GM18505 (cell line): Measurements from ENCODE around the gene PPARG.
"Not testable (repeated sequence)": the region's sequence is repeated elsewhere in the genome, so short reads cannot be mapped to it uniquely, and the experiment has no call there.

Experiments
- ATAC-seq: cut with Tn5 transposase; IDR thresholded peaks from one replicate; pipeline ENCODE4 v1.9.1; 2021; ENCODE audit not compliant: unreplicated experiment
- POLR2A ChIP-seq: IDR thresholded peaks from 4 replicates; pipeline ENCODE4 v1.6.1; 2011; ENCODE audit warnings: borderline replicate concordance; ENCODE audit not compliant: insufficient read depth, insufficient read length; ENCODE audit errors: extremely low read depth

PPARG gene

DNA sequence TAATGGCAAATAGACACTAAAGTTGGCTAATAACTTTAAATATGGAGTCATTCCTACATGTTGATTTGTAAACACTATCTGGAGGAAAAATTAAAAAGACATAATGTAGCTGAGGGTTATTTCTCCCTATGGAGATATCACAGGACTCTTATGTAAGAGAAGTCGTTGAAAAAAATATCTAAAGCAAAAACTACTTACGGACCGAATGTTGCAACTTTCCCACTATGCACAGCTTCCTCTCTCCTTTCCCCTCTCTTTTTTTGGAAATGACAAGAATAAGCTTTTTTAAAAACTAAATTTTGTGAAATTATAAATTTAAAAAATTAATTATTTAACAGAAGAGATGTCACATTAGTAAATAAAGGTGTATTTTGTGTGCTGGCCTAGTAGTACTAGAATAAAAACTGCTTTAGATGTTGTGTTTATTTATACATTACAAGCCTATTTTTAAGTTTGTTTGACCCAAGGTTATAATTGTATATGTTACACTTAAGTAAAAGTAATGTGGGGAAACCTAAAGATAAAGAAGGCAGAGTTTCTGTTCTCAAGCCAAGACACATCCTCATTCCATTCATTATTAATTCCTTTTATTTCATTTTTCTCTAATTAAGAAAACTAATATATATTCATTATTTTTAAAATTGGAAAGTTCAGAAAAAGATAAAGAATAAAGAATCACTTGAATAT, 20.7 kb upstream of the PPARG start:
- TF ChIP-seq POLR2A: no peak
- no peak for ATAC-seq

DNA sequence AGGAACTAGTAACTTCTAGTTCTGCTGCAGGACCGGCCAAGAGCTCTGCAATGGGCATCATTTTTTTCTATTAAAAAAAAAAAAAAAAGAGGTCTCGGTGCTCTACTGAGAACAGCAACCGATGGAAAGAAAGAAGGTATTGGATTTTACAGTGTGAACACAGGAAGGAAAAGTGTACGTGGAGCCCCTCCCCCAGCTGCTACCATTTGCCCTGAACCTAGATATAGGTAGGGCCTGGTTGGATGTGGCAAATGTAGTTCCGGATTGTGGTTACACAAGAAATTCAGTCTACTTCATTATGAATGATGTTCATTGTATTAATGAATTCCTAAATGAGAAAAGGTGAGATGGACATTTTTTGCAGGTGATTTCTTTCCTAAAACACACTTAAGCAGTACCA, 17.9 kb upstream of the PPARG start:
- TF ChIP-seq POLR2A: no peak

DNA sequence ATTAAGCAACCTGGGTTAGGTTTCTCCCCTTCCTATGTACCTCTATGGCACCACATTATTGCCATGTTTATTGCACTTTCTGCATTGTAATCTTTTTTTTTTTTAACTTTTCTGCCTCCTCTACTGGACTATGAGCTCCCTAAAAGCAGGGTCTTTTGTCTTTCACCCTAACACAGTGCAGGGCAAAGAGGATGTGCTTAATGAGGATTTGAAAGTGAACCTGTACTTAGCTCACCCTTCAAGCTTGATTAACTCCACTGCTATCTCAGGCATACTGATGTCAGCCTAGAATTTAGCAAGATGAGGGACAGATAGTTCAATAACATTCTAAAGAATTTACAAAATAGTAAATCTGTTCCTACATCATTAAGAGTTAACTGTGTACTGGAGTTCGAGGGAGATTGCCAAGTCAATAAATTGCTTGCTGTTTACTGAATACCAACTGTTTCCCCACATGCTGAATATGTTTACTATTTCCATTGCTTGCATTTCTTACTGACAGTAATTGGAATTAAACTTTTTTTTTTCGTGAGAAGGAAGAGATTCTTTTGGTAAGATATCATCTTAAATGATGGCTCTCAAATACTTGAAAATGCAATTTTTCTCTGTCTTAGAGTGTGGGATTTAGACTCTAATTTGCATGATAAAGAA, 15.7 kb upstream of the PPARG start:
- TF ChIP-seq POLR2A: no peak
- peak; percentile 99 for ATAC-seq

More for the DNA sequence above, 17.9 kb upstream of the PPARG start:
- ATAC-seq: no peak

DNA sequence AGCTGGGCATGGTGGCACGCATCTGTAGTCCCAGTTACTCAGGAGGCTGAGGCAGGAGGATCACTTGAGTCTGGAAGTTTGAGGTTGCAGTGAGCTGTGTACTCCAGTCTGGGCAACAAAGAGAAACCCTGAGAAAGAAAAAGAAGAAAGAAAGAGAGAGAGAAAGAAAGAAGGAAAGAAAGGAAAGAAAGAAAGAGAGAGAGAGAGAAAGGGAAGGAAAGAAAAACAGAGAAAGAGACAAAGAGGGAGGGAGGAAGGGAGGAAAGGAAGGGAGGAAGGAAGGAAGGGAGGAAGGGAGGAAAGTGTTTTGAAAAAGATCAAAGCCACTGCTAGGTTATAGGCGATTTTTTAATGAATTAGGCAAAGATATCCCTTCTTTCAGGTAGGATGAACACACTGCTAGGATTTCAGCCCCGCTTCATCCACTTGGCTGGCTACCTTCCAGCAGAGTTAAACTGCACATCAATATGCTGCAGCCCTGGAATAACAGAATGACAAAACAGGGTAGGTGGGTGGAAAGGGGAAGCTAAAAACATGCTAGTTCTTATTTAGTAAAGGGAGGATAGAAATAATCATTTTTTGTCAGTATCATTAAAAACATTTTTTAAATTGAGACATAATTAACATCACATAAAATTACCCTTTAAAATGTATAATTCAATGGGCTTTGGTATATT, 12.8 kb upstream of the PPARG start:
- ATAC-seq: no peak
- TF ChIP-seq POLR2A: no peak

DNA sequence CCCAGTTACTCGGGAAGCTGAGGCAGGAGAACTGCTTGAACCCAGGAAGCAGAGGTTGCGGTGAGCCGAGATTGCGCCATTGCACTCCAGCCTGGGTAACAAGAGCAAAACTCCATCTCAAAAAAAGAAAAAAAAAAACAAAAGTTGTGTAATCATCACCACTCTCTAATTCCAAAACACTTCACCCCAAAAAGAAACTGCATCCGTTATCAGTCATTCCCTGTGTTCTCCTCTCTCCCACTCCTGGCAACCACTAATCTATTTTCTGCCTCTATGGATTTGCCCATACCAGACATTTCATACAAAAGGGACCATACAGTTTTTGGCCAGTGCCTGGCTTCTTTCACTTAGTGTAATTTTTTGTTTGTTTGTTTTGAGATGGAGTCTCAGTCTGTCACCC, 12.0 kb upstream of the PPARG start:
- ATAC-seq: not testable (repeated sequence)

DNA sequence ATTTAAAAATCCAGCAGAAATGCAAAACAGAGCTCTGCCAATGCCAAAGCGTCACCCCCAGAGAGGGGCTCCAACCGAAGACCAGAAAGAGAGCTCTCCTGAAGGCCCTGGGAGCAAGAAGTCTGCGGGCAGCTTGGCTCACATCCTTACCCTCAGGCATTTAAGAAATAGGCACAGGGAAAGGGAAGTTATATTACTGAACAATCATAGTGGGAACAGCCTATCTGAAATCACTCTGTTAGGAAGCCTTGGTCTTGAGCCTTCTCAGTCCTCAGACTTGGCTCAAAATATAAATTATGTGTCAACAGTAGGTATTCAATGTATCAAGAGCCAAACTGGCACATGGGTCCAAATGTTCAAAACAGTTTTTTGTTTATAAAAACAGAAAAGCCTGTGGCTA, 10.3 kb upstream of the PPARG start:
- ATAC-seq: no peak
- no peak for TF ChIP-seq POLR2A

DNA sequence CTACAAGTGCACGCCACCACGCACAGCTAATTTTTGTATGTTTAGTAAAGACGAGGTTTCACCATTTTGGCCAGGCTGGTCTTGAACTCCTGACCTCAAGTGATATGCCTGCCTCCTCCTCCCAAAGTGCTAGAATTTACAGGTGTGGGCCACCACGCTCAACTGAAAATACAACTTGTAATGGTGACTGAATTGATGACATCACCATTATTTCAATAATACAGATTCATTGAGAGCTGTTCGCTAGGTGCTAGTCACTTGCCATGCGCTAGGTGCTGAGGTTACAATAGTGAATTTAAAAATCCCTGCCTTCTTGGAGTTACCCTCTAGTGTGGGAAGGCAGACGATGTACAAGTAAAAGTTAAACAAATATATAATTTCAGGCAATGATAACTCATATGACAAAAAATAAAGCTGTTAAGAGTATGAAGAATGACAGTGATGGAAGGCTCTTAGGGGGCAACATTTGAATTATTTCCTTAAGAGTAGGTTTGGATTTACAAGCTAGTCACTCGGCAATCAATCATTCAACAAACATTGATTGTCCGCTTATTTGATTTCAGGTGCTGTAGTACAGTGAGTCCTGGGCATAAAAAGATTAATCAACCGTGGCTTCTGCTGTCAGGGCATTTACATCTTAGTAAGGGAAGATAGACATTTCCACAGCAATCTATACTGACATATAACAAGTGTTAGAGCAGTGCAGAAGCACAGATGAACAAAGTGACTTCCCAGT, 9.1 kb upstream of the PPARG start:
- ATAC-seq: no peak
- TF ChIP-seq POLR2A: no peak

DNA sequence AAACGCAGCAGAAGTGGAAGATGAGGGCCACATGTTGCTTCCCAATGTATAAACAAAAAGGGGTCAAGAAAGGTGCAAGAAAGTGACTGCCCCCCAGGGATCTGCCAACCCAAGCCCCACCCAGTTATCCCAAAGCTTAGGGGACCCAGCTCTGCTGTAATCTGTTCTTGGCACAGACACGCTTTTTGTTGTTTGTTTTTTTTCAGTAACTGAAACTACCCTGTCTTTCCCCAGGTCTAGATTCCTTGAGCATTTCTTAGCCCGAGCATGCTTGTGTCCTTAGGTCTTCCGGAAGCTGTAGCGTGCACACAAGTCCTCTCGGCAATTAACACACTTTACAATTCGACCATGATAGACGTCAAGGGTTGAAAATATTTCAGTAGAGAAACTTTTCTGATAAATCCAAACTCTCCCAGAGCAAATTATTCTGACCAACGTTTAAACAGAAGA, 8.5 kb upstream of the PPARG start:
- no peak for ATAC-seq
- TF ChIP-seq POLR2A: no peak

DNA sequence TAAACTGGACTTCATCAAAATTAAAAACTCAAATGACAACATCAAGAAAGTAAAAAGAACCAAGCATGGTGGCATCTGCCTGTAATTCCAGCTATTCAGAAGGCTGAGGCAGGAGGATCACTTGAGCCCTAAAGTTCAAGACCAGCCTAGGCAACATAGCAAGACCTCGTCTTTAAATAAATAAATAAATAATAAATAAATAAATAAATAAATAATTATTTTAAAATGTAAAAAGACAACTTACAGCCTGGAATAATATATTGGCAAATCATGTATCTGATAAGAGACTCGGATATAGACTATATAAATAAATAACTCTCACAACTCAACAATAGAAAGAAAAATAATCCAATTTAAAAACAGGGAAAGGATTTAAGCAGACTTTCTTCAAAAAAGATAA, 4.3 kb upstream of the PPARG start:
- ATAC-seq: no peak
- TF ChIP-seq POLR2A: no peak

DNA sequence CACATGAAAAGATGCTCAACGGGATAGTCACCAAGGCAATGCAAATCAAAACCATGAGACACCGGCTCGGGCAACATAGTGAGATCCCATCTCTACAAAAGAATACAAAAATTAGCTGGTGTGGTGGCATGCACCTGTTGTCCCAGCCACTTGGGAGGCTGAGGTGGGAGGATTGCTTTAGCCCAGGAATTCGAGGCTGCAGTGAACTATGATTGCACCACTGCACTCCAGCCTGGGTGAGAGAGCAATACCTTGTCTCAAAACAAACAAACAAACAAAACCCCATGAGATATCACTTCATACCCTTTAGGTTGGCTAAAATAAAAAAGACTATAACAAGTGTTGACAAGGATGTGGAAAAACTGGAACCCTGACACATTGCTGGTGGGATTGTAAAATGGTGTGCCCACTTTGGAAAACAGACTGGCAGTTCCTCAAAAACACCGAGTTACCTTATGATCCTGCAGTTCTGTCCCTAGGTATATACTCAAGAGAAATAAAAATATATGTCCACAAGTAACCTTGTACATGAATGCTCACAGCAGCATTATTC, 3.8 kb upstream of the PPARG start:
- ATAC-seq: no peak
- TF ChIP-seq POLR2A: no peak

DNA sequence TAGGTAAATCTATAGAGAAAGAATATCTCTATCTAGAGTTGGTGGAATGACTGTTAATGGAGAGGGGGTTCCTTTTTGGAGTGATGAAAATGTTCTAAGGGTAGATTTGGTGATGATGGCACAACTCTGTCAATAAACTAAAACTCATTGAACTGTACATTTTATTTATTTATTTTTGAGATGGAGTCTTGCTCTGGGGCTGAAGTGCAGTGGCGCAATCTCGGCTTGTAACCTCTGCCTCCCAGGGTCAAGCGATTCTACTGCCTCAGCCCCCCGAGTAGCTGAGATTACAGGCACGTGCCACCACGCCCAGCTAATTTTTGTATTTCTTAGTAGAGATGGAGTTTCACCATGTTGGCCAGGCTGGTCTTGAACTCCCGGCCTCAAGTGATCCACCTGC, 3.1 kb upstream of the PPARG start:
- ATAC-seq: not testable (repeated sequence)

DNA sequence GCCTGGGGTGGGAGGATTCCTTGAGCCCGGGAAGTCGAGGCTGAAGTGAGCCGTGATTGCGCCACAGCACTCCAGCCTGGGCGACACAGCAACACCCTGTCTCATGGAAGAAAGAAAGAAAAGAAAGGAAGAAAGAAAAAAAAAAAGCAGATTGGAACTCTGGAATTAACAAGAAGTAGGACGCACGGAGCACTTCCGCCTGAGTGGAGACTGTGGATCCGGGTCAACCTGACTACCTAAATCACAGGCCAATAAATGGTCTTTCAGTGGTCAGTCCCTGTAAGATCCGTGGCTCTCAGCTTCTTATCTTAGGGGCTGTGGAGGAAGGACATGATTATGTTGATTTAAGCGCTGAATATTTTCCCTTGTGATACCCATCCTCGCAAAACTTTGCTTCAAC, 2.4 kb upstream of the PPARG start:
- no peak for TF ChIP-seq POLR2A
- ATAC-seq: no peak

DNA sequence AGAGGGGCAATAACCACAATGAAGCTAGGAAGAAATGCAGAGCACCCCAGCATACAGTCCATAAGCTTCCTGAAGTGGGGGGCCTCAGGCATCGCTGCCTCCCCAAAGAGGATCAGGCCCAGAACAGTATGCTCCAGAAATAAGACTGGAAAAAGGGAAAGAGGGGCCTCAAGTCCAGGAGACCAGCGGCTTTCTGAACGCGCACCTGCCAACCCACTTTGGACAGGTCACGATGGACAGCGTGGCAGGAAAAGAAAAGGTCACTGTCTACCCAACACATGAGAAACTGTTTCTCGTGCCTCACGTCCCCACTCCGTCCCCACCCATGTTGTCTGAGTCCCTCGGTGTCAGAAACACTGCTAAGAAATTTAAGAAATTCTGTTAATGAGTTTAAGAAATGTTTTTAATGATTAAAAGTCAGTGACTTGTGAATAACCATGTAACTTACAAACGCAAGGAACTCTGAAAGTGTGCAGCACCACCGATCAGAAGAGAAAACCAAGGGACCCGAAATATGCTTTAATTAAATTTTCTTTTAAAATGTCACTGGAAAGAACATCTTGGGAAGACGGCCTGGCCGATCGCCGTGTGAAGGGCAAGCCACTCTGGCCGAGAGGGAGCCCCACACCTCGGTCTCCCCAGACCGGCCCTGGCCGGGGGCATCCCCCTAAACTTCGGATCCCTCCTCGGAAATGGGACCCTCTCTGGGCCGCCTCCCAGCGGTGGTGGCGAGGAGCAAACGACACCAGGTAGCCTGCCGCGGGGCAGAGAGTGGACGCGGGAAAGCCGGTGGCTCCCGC, 1.7 kb upstream of the PPARG start:
- no peak for TF ChIP-seq POLR2A

More for the DNA sequence above, 1.7 kb upstream of the PPARG start:
- no peak for ATAC-seq
